Mesendoderm (in vitro differentiated cells): Measurements from ENCODE around the gene IL1RAPL2.

Experiments used
- DNase-seq: peaks from one replicate; pipeline ENCODE4 v3.0.0; 2013
- H2AK5ac ChIP-seq: 2 replicates; pipeline ENCODE4 v1.6.1; 2013; ENCODE audit warnings: low read length, inconsistent platforms
- H2BK120ac ChIP-seq: 2 replicates; pipeline ENCODE4 v1.6.1; 2013; ENCODE audit warnings: low read depth, mild to moderate bottlenecking, low read length, moderate library complexity, mixed read lengths
- H2BK15ac ChIP-seq: replicated peaks from 2 replicates; pipeline ENCODE4 v1.6.1; 2013; ENCODE audit warnings: low read depth, mild to moderate bottlenecking, moderate library complexity
- H2BK5ac ChIP-seq: 2 replicates; pipeline ENCODE4 v1.6.1; 2013; ENCODE audit warnings: low read length, inconsistent platforms
- H3K18ac ChIP-seq: 2 replicates; pipeline ENCODE4 v1.6.1; 2013; ENCODE audit warnings: mild to moderate bottlenecking, low read length, mixed read lengths
- H3K23ac ChIP-seq: one replicate; pipeline ENCODE4 v1.6.1; 2013; ENCODE audit warnings: low read length
- H3K27ac ChIP-seq: 2 replicates; pipeline ENCODE4 v1.5.1; 2013; ENCODE audit warnings: low read depth, mild to moderate bottlenecking, inconsistent platforms, low read length, moderate library complexity
- H3K27me3 ChIP-seq: 2 replicates; pipeline ENCODE4 v1.6.1; 2013; ENCODE audit warnings: low read length, control low read depth, mild to moderate bottlenecking, inconsistent platforms; ENCODE audit not compliant: insufficient read depth, poor library complexity
- H3K36me3 ChIP-seq: 2 replicates; pipeline ENCODE4 v1.6.1; 2013; ENCODE audit warnings: low read length, inconsistent platforms; ENCODE audit not compliant: control insufficient read depth, insufficient read depth
- H3K4ac ChIP-seq: one replicate; pipeline ENCODE4 v1.6.1; 2013; ENCODE audit warnings: low read depth, mild to moderate bottlenecking, low read length, moderate library complexity
- H3K4me1 ChIP-seq: 2 replicates; pipeline ENCODE4 v1.6.1; 2013; ENCODE audit warnings: low read depth, low read length, inconsistent platforms; ENCODE audit not compliant: control insufficient read depth
- H3K4me2 ChIP-seq: 2 replicates; pipeline ENCODE4 v1.6.1; 2013; ENCODE audit warnings: low read length
- H3K4me3 ChIP-seq: 2 replicates; pipeline ENCODE4 v1.5.1; 2013; ENCODE audit warnings: mild to moderate bottlenecking, low read length
- H3K56ac ChIP-seq: one replicate; pipeline ENCODE4 v1.6.1; 2013; ENCODE audit warnings: low read length
- H3K79me1 ChIP-seq: 2 replicates; pipeline ENCODE4 v1.6.1; 2013; ENCODE audit warnings: low read length, inconsistent platforms
- H3K79me2 ChIP-seq: 2 replicates; pipeline ENCODE4 v1.6.1; 2013; ENCODE audit warnings: mild to moderate bottlenecking, low read length; ENCODE audit not compliant: control insufficient read depth, insufficient read depth
- H3K9ac ChIP-seq: 2 replicates; pipeline ENCODE4 v1.6.1; 2013; ENCODE audit warnings: low read length, inconsistent platforms
- H4K5ac ChIP-seq: one replicate; pipeline ENCODE4 v1.6.1; 2013; ENCODE audit warnings: low read length
- H4K8ac ChIP-seq: one replicate; pipeline ENCODE4 v1.6.1; 2013; ENCODE audit warnings: low read depth, mild to moderate bottlenecking, control low read depth, low read length, moderate library complexity
- WGBS: extraction: QIAGEN DNeasy Blood & Tissue Kit; methylation state at CpG from one replicate; pipeline ENCODE4 v1.1.7; 2013; ENCODE audit warnings: low lambda C conversion rate, missing lambda C conversion rate; ENCODE audit not compliant: insufficient coverage; ENCODE audit errors: extremely low coverage; 5-methylcytosine and 5-hydroxymethylcytosine counted together

Gene IL1RAPL2

GRCh38 chrX:104618106-104618895 is 52.3 kb downstream of the IL1RAPL2 start:
- WGBS: no CpG with 5 or more reads among the region's 2 CpGs

GRCh38 chrX:104621781-104622180 is 55.8 kb downstream of the IL1RAPL2 start:
- H3K18ac ChIP-seq: no peak overlapping the region
- no peaks in the 10 kb centered on the region for H3K79me1 ChIP-seq
- H2BK15ac ChIP-seq: no peak overlapping the region
- no CpG with 5 or more reads among the region's 1 CpG for WGBS
- H3K27me3 ChIP-seq: no peaks in the 10 kb centered on the region
- no peaks in the 10 kb centered on the region for H3K36me3 ChIP-seq
- no peak overlapping the region for H3K23ac ChIP-seq
- no peak overlapping the region for H2BK5ac ChIP-seq
- no peaks in the 10 kb centered on the region for H3K79me2 ChIP-seq
- H3K27ac ChIP-seq: no peak overlapping the region
- no peak overlapping the region for H3K9ac ChIP-seq
- H3K4ac ChIP-seq: no peak overlapping the region
- H4K8ac ChIP-seq: no peak overlapping the region
- no peaks in the 10 kb centered on the region for H3K4me1 ChIP-seq
- no peak overlapping the region for H4K5ac ChIP-seq
- no peak overlapping the region for H2AK5ac ChIP-seq
- H2BK120ac ChIP-seq: no peak overlapping the region
- H3K4me3 ChIP-seq: no peak overlapping the region
- DNase-seq: no peak
- no peak overlapping the region for H3K4me2 ChIP-seq
- H3K56ac ChIP-seq: no peak overlapping the region

More at GRCh38 chrX:104618106-104618895, 52.3 kb downstream of the IL1RAPL2 start:
- no peak overlapping the region for H4K8ac ChIP-seq
- H3K27me3 ChIP-seq: no peaks in the 10 kb centered on the region
- no peak overlapping the region for H3K4ac ChIP-seq
- no peaks in the 10 kb centered on the region for H3K79me1 ChIP-seq
- H3K4me1 ChIP-seq: no peaks in the 10 kb centered on the region
- H2BK5ac ChIP-seq: no peak overlapping the region
- peak; percentile 9 for DNase-seq
- no peak overlapping the region for H3K4me3 ChIP-seq
- no peaks in the 10 kb centered on the region for H3K79me2 ChIP-seq
- no peak overlapping the region for H3K18ac ChIP-seq
- H2BK15ac ChIP-seq: no peak overlapping the region
- no peak overlapping the region for H4K5ac ChIP-seq
- no peak overlapping the region for H3K9ac ChIP-seq
- H3K27ac ChIP-seq: no peak overlapping the region
- H3K36me3 ChIP-seq: no peaks in the 10 kb centered on the region
- no peak overlapping the region for H3K23ac ChIP-seq
- no peak overlapping the region for H2AK5ac ChIP-seq
- no peak overlapping the region for H3K4me2 ChIP-seq
- H3K56ac ChIP-seq: no peak overlapping the region
- no peak overlapping the region for H2BK120ac ChIP-seq

GRCh38 chrX:104641176-104641575 is 75.2 kb downstream of the IL1RAPL2 start:
- no peak overlapping the region for H3K27ac ChIP-seq
- H3K9ac ChIP-seq: no peak overlapping the region
- no peaks in the 10 kb centered on the region for H3K27me3 ChIP-seq
- no peak overlapping the region for H3K4me2 ChIP-seq
- no peaks in the 10 kb centered on the region for H3K79me1 ChIP-seq
- H2BK5ac ChIP-seq: no peak overlapping the region
- H4K5ac ChIP-seq: no peak overlapping the region
- no peak overlapping the region for H3K4me3 ChIP-seq
- H3K4ac ChIP-seq: no peak overlapping the region
- no peak overlapping the region for H2BK120ac ChIP-seq
- H3K18ac ChIP-seq: no peak overlapping the region
- no peak overlapping the region for H3K56ac ChIP-seq
- DNase-seq: peak; percentile 53
- H4K8ac ChIP-seq: no peak overlapping the region
- no CpG with 5 or more reads among the region's 4 CpGs for WGBS
- no peaks in the 10 kb centered on the region for H3K79me2 ChIP-seq
- H2AK5ac ChIP-seq: no peak overlapping the region
- H2BK15ac ChIP-seq: no peak overlapping the region
- H3K36me3 ChIP-seq: no peaks in the 10 kb centered on the region
- H3K23ac ChIP-seq: no peak overlapping the region
- no peaks in the 10 kb centered on the region for H3K4me1 ChIP-seq

GRCh38 chrX:104647084-104647483 is 81.1 kb downstream of the IL1RAPL2 start:
- H3K4ac ChIP-seq: no peak overlapping the region
- no peaks in the 10 kb centered on the region for H3K79me1 ChIP-seq
- DNase-seq: no peak
- WGBS: no CpG with 5 or more reads among the region's 5 CpGs
- no peak overlapping the region for H2BK15ac ChIP-seq
- H3K27ac ChIP-seq: no peak overlapping the region
- H3K36me3 ChIP-seq: no peaks in the 10 kb centered on the region
- no peak overlapping the region for H3K4me2 ChIP-seq
- no peak overlapping the region for H3K23ac ChIP-seq
- no peak overlapping the region for H3K56ac ChIP-seq
- no peak overlapping the region for H3K18ac ChIP-seq
- no peak overlapping the region for H2BK5ac ChIP-seq
- H2BK120ac ChIP-seq: no peak overlapping the region
- H3K27me3 ChIP-seq: no peaks in the 10 kb centered on the region
- H3K4me1 ChIP-seq: no peaks in the 10 kb centered on the region
- no peaks in the 10 kb centered on the region for H3K79me2 ChIP-seq
- H4K5ac ChIP-seq: no peak overlapping the region
- H3K9ac ChIP-seq: no peak overlapping the region
- no peak overlapping the region for H2AK5ac ChIP-seq
- no peak overlapping the region for H3K4me3 ChIP-seq
- no peak overlapping the region for H4K8ac ChIP-seq

- Histone ChIP-seq H3K4me3 (no peak overlapping the region), H2AK5ac (no peak overlapping the region), H4K5ac (no peak overlapping the region), H3K4me2 (no peak overlapping the region), H3K27me3 (no peaks in the 10 kb centered on the region), H3K9ac (no peak overlapping the region), H3K4ac (no peak overlapping the region), H3K27ac (no peak overlapping the region), H3K79me1 (no peaks in the 10 kb centered on the region), H2BK5ac (no peak overlapping the region), H3K36me3 (no peaks in the 10 kb centered on the region), H2BK15ac (no peak overlapping the region), H3K79me2 (no peaks in the 10 kb centered on the region), H3K56ac (no peak overlapping the region), H4K8ac (no peak overlapping the region), H3K18ac (no peak overlapping the region), H2BK120ac (no peak overlapping the region), H3K23ac (no peak overlapping the region), H3K4me1 (no peaks in the 10 kb centered on the region)
- no CpG with 5 or more reads among the region's 3 CpGs for WGBS
- no peak for DNase-seq
These were observed 93.2 kb downstream of the IL1RAPL2 start for GRCh38 chrX:104659005-104659744.
